Spinal cord (tissue), 10 donors: ENCODE data around the gene EEA1. TPM values are rescaled to one million over a fixed set of nuclear protein-coding genes. Genes with fewer than 3 reads are reported as not detected.

Source experiments
- DNase-seq, 6 donors: peaks; one replicate each; pipeline versions ENCODE4 v3.0.0 to v3.0.0-alpha.2; 2013 to 2015; ENCODE audit warnings: low spot score in 6 of 6, low read depth in 4 of 6
- H3K27ac ChIP-seq: one replicate; pipeline ENCODE4 v1.5.1; 2013; ENCODE audit warnings: low read depth, low read length, control low read depth
- H3K27me3 ChIP-seq: one replicate; pipeline ENCODE4 v1.6.1; 2013; ENCODE audit warnings: low read length; ENCODE audit not compliant: control insufficient read depth, insufficient read depth
- H3K36me3 ChIP-seq: one replicate; pipeline ENCODE4 v1.6.1; 2013; ENCODE audit warnings: low read length; ENCODE audit not compliant: control insufficient read depth, insufficient read depth
- H3K4me1 ChIP-seq: one replicate; pipeline ENCODE4 v1.6.1; 2013; ENCODE audit warnings: low read length; ENCODE audit not compliant: control insufficient read depth, insufficient read depth
- H3K4me3 ChIP-seq: one replicate; pipeline ENCODE4 v1.5.1; 2013; ENCODE audit warnings: low read depth, low read length, control low read depth
- H3K9me3 ChIP-seq: one replicate; pipeline ENCODE4 v1.6.1; 2013; ENCODE audit warnings: low read length; ENCODE audit not compliant: control insufficient read depth, insufficient read depth
- WGBS: methylation state at CpG from one replicate; pipeline ENCODE4 v1.1.5; 2013; ENCODE audit warnings: missing lambda C conversion rate; ENCODE audit not compliant: insufficient coverage; 5-methylcytosine and 5-hydroxymethylcytosine counted together
- polyA plus RNA-seq, 2 donors: library from polyadenylated mRNA; unstranded; fragments of 120-200 nt; gene quantifications; one replicate each; pipeline ENCODE4 v1.2.1, GENCODE V29; 2013; ENCODE audit not compliant: insufficient read length in 2 of 2
- total RNA-seq, 2 donors: library from RNA; depleted of rRNA in 1 of 2; stranded (reverse); fragments of 120-200 nt in 1 of 2; fragments of >200 nt in 1 of 2; gene quantifications; one replicate each; pipeline versions ENCODE4 v1.2.3 to v1.2.4, GENCODE V29; 2013 to 2014
- donor health status: healthy.

The EEA1 gene
- total and polyA plus RNA-seq, 4 donors = 10.4 to 31.9 (median 19.4) TPM

- no peak overlapping the region for H3K4me3 ChIP-seq
- H3K27me3 ChIP-seq = no peaks in the 10 kb centered on the region
- no peak overlapping the region for H3K27ac ChIP-seq
- H3K9me3 ChIP-seq = peaks cover 3% of the 10 kb centered on the region
- WGBS = 100% methylated on average over 1 of the region's 6 CpGs
- no peak for DNase-seq
- no peaks in the 10 kb centered on the region for H3K36me3 ChIP-seq
- H3K4me1 ChIP-seq = no peaks in the 10 kb centered on the region
These were observed 28.2 kb downstream of the EEA1 start for GRCh38 chr12:92900941-92901340.

- 57% methylated on average over 2 of the region's 3 CpGs for WGBS
- peak in 2 of 6 donors; percentile 4 to 63 for DNase-seq
- Histone ChIP-seq H3K4me3 (no peak overlapping the region), H3K9me3 (peaks cover 3% of the 10 kb centered on the region), H3K36me3 (no peaks in the 10 kb centered on the region), H3K27me3 (no peaks in the 10 kb centered on the region), H3K4me1 (no peaks in the 10 kb centered on the region), H3K27ac (peak overlapping the region; percentile 70)
These were observed 29.6 kb downstream of the EEA1 start for GRCh38 chr12:92899386-92900001.

GRCh38 chr12:92898755-92899154 lies 30.3 kb downstream of the EEA1 start:
- Histone ChIP-seq H3K27ac (no peak overlapping the region), H3K27me3 (no peaks in the 10 kb centered on the region), H3K4me3 (no peak overlapping the region), H3K36me3 (no peaks in the 10 kb centered on the region), H3K4me1 (no peaks in the 10 kb centered on the region), H3K9me3 (peaks cover 3% of the 10 kb centered on the region)
- no peak for DNase-seq

- Histone ChIP-seq H3K4me1 (no peaks in the 10 kb centered on the region), H3K27me3 (no peaks in the 10 kb centered on the region), H3K9me3 (peaks cover 3% of the 10 kb centered on the region), H3K36me3 (no peaks in the 10 kb centered on the region), H3K27ac (no peak overlapping the region), H3K4me3 (no peak overlapping the region)
- WGBS = no CpG with 5 or more reads among the region's 5 CpGs
- no peak for DNase-seq
These were observed 31.3 kb downstream of the EEA1 start for GRCh38 chr12:92897844-92898243.

- DNase-seq = no peak
- H3K9me3 ChIP-seq = no peaks in the 10 kb centered on the region
- no peaks in the 10 kb centered on the region for H3K27me3 ChIP-seq
- no peak overlapping the region for H3K4me3 ChIP-seq
- WGBS = no CpG with 5 or more reads among the region's 3 CpGs
- H3K27ac ChIP-seq = no peak overlapping the region
- no peaks in the 10 kb centered on the region for H3K4me1 ChIP-seq
- H3K36me3 ChIP-seq = peaks cover 2% of the 10 kb centered on the region
These were observed 38.4 kb downstream of the EEA1 start for GRCh38 chr12:92890601-92891106.

- no peaks in the 10 kb centered on the region for H3K9me3 ChIP-seq
- peaks cover 2% of the 10 kb centered on the region for H3K36me3 ChIP-seq
- H3K4me3 ChIP-seq = no peak overlapping the region
- DNase-seq = no peak
- H3K27ac ChIP-seq = no peak overlapping the region
- no CpG with 5 or more reads among the region's 2 CpGs for WGBS
- H3K27me3 ChIP-seq = no peaks in the 10 kb centered on the region
- H3K4me1 ChIP-seq = no peaks in the 10 kb centered on the region
These were observed 43.0 kb downstream of the EEA1 start for GRCh38 chr12:92886131-92886530.

- Histone ChIP-seq H3K36me3 (peaks cover 2% of the 10 kb centered on the region), H3K27me3 (no peaks in the 10 kb centered on the region), H3K4me1 (no peaks in the 10 kb centered on the region), H3K9me3 (peaks cover 4% of the 10 kb centered on the region), H3K4me3 (no peak overlapping the region), H3K27ac (no peak overlapping the region)
- no peak for DNase-seq
- WGBS = 86% methylated on average over 2 of the region's 2 CpGs
These were observed 49.3 kb downstream of the EEA1 start for GRCh38 chr12:92879698-92880322.

GRCh38 chr12:92877904-92878303 lies 51.2 kb downstream of the EEA1 start:
- no CpG with 5 or more reads among the region's 1 CpG for WGBS
- no peak for DNase-seq
- peaks cover 2% of the 10 kb centered on the region for H3K36me3 ChIP-seq
- H3K27me3 ChIP-seq = no peaks in the 10 kb centered on the region
- H3K4me1 ChIP-seq = no peaks in the 10 kb centered on the region
- no peak overlapping the region for H3K27ac ChIP-seq
- H3K4me3 ChIP-seq = no peak overlapping the region
- H3K9me3 ChIP-seq = peaks cover 4% of the 10 kb centered on the region

- no CpG with 5 or more reads among the region's 3 CpGs for WGBS
- H3K4me1 ChIP-seq = no peaks in the 10 kb centered on the region
- DNase-seq = no peak
- peaks cover 4% of the 10 kb centered on the region for H3K9me3 ChIP-seq
- no peaks in the 10 kb centered on the region for H3K27me3 ChIP-seq
- H3K4me3 ChIP-seq = no peak overlapping the region
- H3K36me3 ChIP-seq = peaks cover 2% of the 10 kb centered on the region
- no peak overlapping the region for H3K27ac ChIP-seq
These were observed 52.6 kb downstream of the EEA1 start for GRCh38 chr12:92876496-92876895.

GRCh38 chr12:92871116-92871515 lies 58.0 kb downstream of the EEA1 start:
- H3K36me3 ChIP-seq = no peaks in the 10 kb centered on the region
- H3K4me1 ChIP-seq = no peaks in the 10 kb centered on the region
- H3K4me3 ChIP-seq = no peak overlapping the region
- 23% methylated on average over 2 of the region's 3 CpGs for WGBS
- H3K9me3 ChIP-seq = no peaks in the 10 kb centered on the region
- peak in 1 of 6 donors; percentile 28 for DNase-seq
- no peaks in the 10 kb centered on the region for H3K27me3 ChIP-seq
- H3K27ac ChIP-seq = no peak overlapping the region
